GM21381 (cell line): Measurements from ENCODE around the gene MOBP.

Experiments
- ATAC-seq: cut with Tn5 transposase; IDR thresholded peaks from one replicate; pipeline ENCODE4 v1.9.1; 2021; ENCODE audit warnings: mild to moderate bottlenecking, moderate library complexity; ENCODE audit not compliant: unreplicated experiment

Gene MOBP

DNA sequence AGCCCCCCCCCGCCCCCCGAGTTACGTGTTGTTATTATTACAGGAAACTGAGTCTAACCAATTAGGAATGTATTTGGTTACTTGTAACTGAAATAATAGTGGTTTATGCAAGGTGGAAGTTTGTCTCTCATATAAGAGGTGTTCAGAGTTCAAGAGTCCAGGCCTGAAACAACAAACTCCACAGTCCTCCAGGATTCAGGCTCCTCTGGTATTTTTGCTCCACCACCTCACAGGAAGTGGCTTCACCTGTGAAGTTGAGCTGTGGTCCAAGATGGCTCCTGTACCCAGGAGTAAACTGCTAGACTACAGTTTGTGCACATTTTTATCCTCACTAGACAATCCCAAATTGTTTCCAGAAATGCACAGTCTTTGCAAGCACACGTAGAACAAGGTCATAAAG, 27.3 kb downstream of the MOBP start:
- ATAC-seq, result no peak

DNA sequence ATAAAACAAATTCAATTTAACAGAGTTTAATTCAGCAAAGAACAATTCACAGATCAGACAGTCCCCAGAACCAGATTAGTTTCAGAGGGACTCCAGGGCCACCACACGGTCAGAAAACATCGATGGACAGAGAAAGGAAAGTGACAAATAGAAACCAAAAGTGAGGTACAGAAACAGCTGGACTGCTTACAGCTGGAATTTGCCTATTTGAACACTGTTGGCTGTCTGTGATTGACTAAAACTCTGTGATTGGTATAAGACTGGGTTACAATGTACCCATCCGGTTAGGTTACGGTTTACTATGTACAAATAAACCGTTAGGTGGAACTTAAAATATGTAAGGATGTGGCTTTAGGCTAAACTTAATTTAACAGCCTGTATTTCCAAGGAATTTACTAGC, 30.3 kb downstream of the MOBP start:
- ATAC-seq, result no peak

GRCh38 chr3:39499651-39500273, 32.3 kb downstream of the MOBP start:
- ATAC-seq, result no peak

GRCh38 chr3:39501059-39501458, 33.6 kb downstream of the MOBP start:
- no peak for ATAC-seq

DNA sequence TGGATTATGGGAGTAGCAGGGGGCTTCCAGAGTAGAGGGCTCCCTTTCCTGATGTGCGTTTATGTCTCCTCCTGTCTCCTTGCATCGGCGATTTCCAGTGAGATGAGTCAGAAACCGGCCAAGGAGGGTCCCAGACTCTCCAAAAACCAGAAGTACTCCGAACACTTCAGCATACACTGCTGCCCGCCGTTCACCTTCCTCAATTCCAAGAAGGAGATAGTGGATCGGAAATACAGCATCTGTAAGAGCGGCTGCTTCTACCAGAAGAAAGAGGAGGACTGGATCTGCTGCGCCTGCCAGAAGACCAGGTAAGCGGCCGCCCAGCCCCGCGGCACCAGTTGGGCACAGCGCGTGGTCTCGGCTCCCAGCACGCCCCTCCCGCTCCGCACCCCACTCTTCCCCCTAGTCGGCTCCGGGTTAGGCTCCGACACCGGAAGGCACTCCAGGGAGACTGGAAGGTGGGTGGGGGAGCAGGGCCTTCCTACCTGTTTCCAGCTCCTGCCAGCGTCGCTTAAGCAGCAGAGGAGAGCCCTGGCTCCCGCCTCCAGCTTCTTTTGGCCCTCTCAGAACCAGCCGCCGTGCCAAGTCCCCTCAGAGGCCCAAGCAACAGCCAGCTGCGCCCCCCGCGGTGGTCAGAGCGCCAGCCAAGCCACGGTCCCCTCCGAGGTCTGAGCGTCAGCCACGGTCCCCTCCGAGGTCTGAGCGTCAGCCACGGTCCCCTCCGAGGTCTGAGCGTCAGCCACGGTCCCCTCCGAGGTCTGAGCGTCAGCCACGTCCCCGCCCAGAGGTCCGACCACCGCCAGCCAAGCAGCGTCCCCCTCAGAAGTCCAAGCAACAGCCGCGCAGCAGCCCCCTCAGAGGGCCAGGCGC, 34.7 kb downstream of the MOBP start:
- ATAC-seq, result no peak

DNA sequence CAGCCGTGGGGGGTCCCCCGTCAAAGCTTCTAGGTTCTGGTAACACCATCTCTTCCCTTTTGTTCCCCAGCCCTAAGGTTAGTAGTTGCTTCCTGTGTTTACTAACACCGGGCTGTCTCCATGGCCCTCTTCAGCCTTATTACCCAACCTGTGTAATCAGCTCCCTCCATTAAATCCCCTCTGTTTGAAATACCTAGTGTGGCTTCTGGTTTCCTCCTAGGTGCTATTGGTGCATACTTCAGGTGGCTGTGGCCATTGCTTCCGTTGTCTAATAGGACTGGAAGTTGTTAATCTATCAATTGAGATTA, 35.3 kb downstream of the MOBP start:
- ATAC-seq, result no peak

- ATAC-seq, result no peak
These were observed 38.6 kb downstream of the MOBP start for GRCh38 chr3:39505866-39506742.

DNA sequence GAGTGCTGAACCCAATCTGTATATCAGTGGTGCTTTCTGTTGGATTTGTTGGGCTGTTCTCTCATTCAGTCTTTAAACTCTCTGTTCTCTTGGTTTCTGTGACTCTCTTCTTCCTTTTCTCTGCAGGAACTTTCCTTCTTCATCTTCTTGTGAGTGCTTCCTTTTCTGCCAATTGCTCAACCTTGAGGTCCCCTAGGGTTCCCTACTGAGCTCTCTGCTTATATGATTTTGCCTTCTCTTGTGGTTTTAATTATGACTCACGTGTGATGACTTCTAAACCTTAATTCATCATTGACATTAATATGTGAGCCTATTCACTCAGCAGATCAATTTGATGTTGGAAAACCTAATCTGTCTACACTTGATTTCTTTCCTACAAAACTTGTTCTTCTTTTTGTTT, 39.4 kb downstream of the MOBP start:
- no peak for ATAC-seq

DNA sequence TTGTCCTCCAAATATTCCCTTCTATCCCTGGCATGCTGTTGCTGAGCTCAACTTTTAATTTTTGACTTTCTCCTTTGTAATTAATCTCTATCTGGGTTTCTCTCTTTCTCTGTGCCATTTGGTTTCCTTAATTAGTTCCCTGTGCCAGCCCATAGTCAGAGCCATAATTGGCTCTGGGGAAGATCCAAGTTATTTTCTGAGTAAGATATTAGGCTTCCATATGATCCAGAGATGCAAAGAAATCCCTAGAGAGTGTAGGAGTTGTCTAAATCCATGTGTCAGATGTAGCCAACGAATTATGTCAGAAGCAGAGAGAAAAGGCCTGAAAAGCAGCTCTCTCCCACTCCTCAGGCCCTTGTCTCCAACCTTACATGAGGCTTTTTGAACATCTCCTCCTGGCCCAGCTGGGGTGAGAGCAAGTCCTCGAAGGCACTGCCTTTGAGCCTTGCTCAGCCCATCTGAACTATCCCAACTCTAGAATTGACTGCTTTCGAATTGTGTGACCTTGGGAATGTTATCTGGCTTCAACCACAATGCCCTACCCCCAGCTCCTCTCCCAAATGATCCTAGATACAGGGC, 46.4 kb downstream of the MOBP start:
- no peak for ATAC-seq

GRCh38 chr3:39515681-39516441, 48.4 kb downstream of the MOBP start:
- no peak for ATAC-seq

DNA sequence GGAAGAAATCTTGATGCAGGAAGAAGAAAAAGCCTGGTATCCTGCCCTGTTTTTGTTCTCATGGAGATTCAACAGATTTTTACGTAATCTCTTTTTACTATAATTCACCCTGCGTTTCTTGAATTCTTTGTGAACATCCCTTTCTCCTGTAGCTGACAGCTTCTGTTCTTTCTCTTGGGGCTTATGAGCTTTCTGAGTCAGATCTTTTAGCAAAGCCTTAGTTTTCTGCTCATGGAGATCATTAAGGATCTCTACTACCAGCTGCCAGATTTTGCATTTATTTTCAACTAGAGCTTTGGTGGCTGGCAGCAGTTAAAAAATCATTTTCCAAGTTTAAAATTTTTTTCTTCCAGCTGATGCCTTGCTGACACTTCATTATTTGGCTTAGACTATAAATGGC, 51.6 kb downstream of the MOBP start:
- no peak for ATAC-seq

GRCh38 chr3:39519554-39520288, 52.2 kb downstream of the MOBP start:
- ATAC-seq, result no peak

DNA sequence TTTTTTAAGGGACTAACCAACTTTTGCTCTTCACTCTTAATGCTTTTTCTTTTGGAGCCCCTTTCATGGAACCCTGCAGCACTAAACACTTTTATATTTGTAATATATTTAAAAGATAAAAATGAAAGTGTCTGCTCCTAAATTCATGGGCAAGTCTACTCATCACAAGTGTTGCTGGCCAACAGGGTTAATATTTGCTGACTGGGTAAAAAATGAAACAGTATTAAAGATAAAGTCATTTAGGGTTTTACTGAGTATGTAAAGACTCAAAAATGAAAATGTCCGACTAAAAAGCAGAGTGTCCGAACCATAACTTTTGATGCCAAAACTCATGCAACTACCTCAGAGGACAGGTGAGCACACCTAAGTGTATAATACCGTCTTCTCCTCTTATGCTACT, 54.0 kb downstream of the MOBP start:
- ATAC-seq, result no peak

DNA sequence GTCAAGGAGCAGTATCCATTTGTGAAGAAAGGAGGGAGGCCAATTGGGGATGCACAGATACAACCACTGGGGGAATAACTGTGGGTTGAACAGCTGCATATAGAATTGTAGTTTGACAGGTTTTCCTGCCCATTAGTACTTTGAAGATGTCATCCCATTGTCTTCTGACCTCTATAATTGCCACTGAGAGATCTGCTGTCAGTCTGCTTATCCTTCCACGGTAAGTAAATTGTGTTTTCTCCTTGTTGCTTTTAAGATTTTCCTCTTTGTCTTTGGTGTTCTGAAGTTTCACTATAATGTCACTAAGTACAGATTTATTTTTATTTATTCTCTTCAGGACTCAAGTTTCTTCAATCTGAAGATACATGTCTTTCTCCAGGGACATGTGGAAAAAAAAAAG, 56.6 kb downstream of the MOBP start:
- no peak for ATAC-seq

GRCh38 chr3:39528844-39529243, 61.4 kb downstream of the MOBP start:
- no peak for ATAC-seq

GRCh38 chr3:39529577-39529976, 62.1 kb downstream of the MOBP start:
- no peak for ATAC-seq

- ATAC-seq, result no peak
These were observed 63.6 kb downstream of the MOBP start for GRCh38 chr3:39531066-39531465.

DNA sequence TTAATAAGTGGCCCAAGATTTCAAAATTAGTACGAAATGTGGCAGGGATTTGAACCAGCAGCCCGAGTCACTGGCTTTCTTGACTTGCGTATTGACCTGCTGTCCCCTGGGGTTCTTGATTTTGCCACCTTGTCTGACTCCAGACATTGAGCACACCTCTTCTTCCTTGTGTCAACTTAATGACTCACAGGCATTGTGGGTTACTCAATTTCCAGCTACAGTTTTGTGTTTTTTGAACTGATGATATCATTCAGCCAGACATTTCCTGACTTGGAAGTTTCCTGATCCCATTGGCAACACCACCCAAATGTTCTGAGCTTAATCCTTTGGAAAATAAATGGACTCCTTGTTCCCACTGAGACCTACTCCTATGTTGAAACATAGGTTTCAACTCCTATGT, 64.2 kb downstream of the MOBP start:
- ATAC-seq, result no peak

DNA sequence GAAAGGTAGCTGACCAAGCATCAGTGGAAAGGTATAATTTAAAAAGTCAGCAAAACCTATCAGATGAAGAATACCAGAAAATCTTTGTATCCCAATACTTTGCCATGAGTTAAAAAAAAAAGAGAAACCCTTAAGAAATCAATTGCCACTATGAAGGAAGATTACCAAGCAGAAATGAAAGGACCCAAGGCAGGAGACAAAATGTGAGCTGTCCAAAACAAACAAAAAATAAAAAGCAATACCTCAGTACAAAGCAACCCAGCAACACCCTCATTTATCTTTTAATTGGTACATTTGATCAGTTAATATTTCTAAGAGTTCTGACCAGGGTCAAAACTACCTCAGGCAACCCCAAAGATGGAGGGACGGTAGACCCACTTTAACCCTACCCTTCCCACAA, 65.3 kb downstream of the MOBP start:
- no peak for ATAC-seq

GRCh38 chr3:39533226-39533625, 65.7 kb downstream of the MOBP start:
- ATAC-seq, result no peak
